HG03354 (cell line): ENCODE results near the gene ZNF677.
"Not testable (repeated sequence)": the region's sequence is repeated elsewhere in the genome, so short reads cannot be mapped to it uniquely, and the experiment has no call there.

Source experiments
- ATAC-seq: cut with Tn5 transposase; IDR thresholded peaks from one replicate; pipeline ENCODE4 v1.9.1; 2021; ENCODE audit warnings: mild to moderate bottlenecking; ENCODE audit not compliant: unreplicated experiment, poor library complexity, severe bottlenecking

The ZNF677 gene

GRCh38 chr19:53254411-53255341 is at the start of gene ZNF677:
Gene ZNF677 (minus strand): TSS chr19:53254873. CDS start chr19:53251550, 3,323 bp downstream.
- no peak for ATAC-seq

DNA sequence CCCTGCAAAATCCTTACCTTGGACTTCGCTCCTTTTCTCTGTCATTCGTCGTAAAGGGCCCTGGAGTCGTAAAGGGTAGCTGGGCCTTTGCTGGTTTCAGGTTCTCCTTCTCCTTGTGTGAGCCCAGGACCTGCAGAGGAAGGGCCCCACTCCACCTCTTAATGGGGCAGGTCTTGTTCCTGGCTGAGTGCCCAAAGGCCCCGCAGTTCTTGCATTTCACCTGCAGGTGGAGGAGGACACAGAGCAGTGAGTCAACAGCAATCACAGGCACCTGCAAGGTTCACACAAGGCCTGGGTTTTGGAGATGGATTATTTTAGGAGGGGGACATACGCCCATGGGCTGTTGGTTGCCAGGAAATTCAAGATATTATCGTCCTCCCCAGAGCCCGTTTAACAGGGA is 46.7 kb upstream of the ZNF677 start:
- ATAC-seq = not testable (repeated sequence)

DNA sequence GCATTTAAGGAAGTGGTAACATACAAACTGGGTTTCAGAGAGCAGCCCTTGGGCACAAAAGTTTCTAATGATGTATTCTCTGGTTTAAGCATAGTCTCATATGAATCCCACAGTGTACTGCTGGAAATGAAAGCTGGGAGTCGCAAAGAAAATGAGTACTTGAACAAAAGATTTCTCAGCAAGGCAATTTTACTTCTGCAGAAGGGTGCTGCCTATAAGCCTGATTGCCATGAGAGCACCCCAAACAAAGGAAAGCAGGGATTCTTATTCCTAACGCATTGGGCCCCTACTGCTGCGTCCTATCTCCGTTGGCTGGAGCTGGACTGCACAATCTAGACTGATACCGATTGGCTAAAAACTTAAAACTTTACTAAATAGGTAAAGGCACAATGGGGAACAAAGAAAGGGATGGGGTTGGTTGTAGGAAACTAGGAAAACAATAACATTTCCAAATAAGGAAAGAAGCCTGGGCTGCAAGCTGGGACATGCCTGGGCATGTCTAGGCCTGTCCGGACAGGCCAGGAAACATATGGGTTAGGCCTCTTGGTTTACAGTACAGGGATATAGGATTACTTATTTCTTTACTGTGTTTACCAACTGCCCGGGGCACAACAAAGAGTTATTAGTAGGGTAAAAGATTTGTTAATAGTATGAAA is 40.2 kb upstream of the ZNF677 start:
- no peak for ATAC-seq

GRCh38 chr19:53290758-53291549 is 36.3 kb upstream of the ZNF677 start:
- ATAC-seq = no peak

- ATAC-seq = no peak
Observed at GRCh38 chr19:53285087-53285486, 30.4 kb upstream of the ZNF677 start.

GRCh38 chr19:53281947-53282346 is 27.3 kb upstream of the ZNF677 start:
- not testable (repeated sequence) for ATAC-seq

GRCh38 chr19:53275480-53275879 is 20.8 kb upstream of the ZNF677 start:
- ATAC-seq = no peak

GRCh38 chr19:53272044-53272443 is 17.4 kb upstream of the ZNF677 start:
- ATAC-seq = no peak

GRCh38 chr19:53269861-53270260 is 15.2 kb upstream of the ZNF677 start:
- ATAC-seq = not testable (repeated sequence)

DNA sequence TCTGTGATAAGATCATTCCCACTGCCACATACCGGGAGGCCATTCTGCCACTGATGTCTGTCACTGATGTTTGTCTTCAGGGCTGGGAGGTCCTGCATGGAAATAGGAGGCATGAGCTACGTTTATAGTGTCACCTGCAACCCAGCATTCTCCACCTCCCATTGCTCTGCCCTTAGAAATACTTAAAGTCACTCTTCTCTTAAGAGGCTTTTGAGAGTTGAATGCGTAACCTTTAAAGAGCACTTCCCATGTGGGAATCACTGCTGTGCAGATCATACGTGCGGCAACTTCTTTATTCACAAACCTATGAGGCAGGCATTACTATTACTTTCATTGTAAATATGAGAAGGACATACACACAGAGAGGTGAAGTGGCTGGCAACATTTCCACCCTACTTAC is 12.9 kb upstream of the ZNF677 start, which contains the start of gene VN1R4:
TSS of gene VN1R4 (minus strand) at position 101 of the 400 bp plus-strand sequence. CDS start at position 43, 58 bp downstream.
- ATAC-seq = not testable (repeated sequence)

DNA sequence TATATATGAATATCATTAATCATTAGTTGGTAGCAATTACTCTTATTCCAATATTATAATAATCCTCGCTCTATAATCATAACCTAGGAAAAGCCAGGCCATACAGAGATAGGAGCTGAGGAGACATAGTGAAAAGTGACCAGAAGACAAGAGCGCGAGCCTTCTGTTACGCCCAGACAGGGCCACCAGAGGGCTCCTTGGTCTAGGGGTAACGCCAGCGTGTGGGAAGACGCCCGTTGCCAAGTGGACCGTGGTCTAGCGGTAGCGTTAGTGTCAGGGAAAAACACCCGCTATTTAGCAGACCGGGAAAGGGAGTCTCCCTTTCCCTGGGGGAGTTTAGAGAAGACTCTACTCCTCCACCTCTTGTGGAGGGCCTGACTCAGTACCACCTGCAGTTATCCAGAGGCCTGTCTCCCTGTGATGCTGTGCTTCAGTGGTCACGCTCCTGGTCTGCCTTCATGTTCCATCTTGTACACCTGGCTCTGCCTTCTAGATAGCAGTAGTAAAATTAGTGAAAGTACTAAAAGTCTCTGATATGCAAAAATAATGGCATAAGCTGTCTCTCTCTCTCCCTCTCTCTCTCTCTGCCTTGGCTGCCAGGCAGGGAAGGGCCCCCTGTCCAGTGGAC is 3.2 kb upstream of the ZNF677 start, which contains the start of gene VN1R2:
TSS of gene VN1R2 (plus strand) at position 578 of the 628 bp plus-strand sequence. CDS start 84 bp downstream, outside the sequence.
- ATAC-seq = not testable (repeated sequence)

GRCh38 chr19:53246498-53246897 is 8.2 kb downstream of the ZNF677 start:
- no peak for ATAC-seq

- ATAC-seq = no peak
Observed at GRCh38 chr19:53237114-53237777, 17.4 kb downstream of the ZNF677 start.

DNA sequence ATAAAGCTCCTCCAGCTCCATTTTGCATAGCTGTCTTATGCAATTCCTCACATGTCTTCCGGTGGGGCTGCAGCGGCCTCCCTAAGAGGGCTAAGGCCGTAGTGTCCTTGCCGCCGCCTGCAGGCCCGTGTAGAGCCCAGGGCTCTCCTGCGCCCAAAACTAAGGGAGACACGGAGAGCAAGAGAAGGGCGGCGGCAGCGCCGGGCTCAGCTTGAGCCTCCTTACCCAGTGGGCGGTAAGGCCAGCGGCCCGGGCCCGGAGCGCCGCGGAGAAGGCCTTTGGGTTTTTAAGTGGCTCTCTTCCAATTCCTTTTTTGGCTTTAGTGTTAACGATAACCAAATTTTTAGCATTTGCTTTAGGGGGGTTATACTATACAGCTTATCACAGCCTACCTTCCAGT is 30.1 kb downstream of the ZNF677 start:
- no peak for ATAC-seq

DNA sequence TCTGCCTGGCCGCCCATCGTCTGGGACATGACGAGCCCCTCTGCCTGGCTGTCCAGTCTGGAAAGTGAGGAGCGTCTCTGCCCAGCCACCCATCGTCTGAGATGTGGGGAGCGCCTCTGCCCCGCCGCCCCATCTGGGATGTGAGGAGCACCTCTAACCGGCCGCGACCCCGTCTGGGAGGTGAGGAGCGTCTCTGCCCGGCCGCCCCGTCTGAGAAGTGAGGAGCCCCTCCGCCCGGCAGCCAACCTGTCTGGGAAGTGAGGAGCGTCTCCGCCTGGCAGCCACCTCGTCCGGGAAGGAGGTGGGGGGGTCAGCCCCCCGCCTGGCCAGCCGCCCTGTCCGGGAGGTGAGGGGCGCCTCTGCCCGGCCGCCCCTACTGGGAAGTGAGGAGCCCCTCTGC is 32.0 kb downstream of the ZNF677 start:
- ATAC-seq = not testable (repeated sequence)

- no peak for ATAC-seq
Observed at GRCh38 chr19:53212703-53213320, 41.9 kb downstream of the ZNF677 start.

DNA sequence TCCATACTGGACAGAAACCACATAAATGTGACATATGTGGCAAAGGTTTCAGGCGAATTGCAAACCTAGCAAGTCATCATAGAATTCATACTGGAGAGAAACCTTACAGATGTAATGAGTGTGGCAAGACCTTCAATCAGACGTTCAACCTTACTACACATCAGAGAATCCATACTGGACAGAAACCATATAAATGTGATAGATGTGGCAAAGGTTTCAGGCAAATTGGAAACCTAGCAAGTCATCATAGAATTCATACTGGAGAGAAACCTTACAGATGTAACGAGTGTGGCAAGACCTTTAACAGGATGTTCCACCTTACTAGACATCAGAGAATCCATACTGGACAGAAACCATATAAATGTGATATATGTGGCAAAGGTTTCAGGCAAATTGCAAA is 43.1 kb downstream of the ZNF677 start:
- ATAC-seq = not testable (repeated sequence)

- peak; percentile 59 for ATAC-seq
Observed at GRCh38 chr19:53196777-53197396, 57.8 kb downstream of the ZNF677 start.
